ENCODE data around the gene PDCD1.

Gene PDCD1

DNA sequence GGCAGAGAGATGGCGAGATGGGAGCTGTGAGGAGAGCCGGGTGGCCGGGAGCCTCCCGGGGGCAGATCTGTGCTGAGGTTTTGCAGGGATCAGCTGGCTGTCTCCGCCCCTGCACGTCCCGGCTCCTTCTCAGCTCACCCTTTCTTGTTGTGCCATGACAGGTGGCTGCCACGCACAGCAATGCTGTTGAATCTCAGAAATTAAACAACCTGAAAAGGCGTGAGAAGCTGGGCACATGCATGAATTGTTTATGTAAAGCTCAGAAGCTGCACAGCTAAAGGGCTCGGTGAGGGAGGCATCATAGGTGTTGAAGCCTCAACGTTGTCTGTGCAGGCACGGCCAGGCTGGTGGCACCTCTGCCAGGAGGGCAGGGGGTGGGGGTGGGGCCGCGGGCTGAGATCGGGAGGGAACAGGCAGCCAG lies 10.0 kb upstream of the PDCD1 start:
- H3K4me3 ChIP-seq (ENCODE audit: low read length): peak overlapping the region; percentile 22; the same call in 1 of the 2 replicates
- DNase-seq (ENCODE audit: low read depth, low spot score): no peak

DNA sequence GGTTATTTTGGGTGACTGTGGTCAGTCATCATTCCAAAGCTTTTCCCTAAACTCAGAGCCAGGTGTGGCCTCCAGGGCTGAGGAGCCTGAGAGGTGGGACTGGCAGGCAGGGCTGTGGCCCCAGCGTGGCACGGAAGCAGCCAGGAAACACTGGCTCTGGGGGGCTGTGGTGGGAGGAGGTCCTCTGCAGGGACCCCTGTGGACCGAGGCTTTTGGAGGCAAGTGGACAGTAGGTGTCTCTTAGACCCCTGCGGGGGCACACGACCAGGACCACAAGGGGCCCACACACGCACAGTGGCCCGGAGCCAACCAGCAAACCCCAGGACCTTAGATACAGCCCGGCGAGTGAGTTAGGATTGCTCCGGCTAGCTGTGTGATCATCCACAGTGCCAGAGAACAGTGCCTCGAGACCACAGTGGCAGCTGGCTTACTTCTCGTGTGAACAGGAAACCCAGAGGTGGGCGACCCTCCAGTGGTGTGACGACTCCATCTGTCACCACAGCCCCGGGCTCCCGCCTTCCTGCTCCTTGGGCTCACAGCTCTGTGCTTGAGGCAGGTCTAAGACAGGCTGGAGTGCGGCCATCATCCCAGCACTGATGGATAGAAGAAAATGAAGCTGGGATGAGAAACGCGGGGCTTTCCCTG lies 9.2 kb upstream of the PDCD1 start:
- peak; percentile 88 for DNase-seq (ENCODE audit: low read depth, low spot score)
- H3K4me3 ChIP-seq (ENCODE audit: low read length): peak overlapping the region; percentile 22

DNA sequence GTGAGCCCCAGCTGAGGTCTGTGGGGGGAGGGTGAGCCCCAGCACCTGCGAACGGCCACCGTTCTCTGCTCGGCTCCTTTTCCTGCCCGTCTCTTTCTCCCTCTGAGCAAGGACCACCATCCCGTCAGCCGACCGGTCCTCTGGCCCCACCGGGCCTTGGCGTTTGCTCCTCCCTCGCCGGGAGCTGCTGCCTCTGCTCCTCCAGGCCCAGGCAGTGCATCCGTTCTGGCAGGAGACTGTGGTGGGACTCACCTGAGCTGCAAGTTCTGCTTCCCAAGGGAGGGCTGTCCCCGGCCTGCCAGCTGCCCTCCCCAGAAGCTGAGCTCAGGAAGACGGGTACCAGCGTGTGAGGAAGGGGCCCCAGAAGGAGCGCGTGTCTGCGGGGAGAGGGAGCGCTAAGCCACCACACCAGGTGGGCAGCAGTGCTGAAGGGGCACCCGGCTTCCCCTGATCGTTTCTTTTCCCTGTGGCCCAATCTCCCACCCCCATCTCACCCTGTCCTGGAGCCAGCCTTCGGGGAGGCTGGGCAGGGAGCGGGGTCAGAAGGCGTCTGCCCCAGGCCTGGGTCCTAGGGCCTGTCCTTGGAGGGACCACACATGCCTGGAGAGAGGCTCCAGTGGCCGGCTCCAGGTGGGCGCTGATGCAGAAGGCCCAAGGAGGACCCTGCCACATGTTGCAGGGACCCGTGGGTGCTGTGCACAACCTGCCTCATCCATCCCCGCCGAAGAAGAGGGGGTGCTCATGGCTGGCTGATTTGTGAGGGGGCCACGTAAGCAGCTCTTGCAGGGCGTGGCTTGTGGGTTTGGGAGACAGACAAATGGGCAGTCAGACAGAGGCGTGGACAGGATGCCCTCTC lies 8.3 kb upstream of the PDCD1 start:
- H3K4me3 ChIP-seq (ENCODE audit: low read length): no peak overlapping the region
- no peak for DNase-seq (ENCODE audit: low read depth, low spot score)

DNA sequence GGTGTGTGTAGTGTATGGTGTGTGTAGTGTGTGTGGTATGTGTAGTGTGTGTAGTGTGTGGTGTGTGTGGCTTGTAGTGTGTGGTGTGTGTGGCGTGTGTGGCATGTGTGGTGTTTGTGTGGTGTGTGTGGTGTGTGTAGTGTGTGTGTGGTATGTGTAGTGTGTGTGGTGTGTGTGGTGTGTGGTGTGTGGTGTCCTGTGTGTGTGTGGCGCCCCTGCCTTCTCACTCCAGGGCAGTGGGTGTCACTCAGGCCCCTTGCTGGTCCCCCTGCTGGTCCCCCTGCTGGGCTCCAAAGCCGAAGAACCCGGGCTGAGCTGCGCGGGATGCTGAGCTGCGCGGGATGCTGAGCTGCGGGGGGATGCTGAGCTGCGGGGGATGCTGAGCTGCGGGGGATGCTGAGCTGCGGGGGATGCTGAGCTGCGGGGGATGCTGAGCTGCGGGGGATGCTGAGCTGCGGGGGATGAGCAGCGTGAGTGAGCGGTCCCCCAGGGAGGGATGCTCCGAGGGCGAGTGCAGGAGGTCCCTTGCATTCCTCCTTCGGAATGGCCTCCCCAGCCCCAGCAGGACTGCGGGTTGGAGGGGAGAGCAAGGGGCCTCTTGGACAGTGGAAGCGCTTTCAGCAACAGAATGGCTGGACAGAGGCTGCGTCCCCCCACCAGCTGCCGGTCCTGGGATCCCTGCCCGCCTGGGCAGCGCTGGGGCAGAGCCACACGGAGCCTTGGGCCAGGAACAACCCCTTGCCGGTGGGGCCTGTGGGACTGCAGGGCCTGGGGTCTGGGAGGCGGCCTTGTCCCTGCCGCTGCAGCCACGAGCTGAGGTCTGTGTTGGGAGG lies 7.5 kb upstream of the PDCD1 start:
- no peak overlapping the region for H3K4me3 ChIP-seq (ENCODE audit: low read length)
- no peak for DNase-seq (ENCODE audit: low read depth, low spot score)

DNA sequence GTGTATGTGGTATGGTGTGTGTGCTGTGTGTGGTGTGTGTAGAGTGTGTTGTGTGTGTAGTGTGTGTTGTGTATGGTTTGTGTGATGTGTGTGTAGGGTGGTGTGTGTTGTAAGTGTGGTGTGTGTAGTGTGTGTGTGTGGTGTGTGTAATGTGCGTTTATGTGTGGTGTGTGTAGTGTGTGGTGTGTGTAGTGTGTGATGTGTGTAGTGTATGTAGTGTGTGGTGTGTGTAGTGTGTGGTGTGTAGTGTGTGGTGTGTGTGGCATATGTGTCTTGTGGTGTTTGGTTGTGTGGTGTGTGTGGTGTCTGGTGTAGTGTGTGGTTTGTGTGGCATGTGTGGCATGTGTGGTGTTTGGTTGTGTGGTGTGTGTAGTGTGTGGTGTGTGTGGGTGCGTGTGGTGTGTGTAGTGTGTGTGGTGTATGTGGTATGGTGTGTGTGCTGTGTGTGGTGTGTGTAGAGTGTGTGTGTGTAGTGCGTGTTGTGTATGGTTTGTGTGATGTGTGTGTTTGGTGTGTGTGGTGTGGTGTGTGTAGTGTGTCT lies 6.8 kb upstream of the PDCD1 start:
- no peak for DNase-seq (ENCODE audit: low read depth, low spot score)
- H3K4me3 ChIP-seq (ENCODE audit: low read length): no peak overlapping the region

DNA sequence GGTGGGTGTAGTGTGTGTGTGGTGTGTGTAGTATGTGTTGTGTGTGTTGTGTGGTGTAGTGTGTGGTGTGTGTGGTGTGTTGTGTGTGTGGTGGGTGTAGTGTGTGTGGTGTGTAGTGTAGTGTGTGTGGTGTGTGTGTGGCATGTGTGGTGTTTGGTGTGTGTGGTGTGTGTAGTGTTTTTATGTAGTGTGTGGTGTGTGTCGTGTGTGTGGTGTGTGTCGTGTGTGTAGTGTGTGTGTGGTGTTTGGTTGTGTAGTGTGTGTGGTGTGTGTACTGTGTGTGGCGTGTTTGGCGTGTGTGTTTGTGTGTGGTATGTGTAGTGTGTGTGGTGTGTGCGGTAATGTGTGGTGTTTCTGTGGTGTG lies 6.1 kb upstream of the PDCD1 start:
- DNase-seq (ENCODE audit: low read depth, low spot score): no peak

DNA sequence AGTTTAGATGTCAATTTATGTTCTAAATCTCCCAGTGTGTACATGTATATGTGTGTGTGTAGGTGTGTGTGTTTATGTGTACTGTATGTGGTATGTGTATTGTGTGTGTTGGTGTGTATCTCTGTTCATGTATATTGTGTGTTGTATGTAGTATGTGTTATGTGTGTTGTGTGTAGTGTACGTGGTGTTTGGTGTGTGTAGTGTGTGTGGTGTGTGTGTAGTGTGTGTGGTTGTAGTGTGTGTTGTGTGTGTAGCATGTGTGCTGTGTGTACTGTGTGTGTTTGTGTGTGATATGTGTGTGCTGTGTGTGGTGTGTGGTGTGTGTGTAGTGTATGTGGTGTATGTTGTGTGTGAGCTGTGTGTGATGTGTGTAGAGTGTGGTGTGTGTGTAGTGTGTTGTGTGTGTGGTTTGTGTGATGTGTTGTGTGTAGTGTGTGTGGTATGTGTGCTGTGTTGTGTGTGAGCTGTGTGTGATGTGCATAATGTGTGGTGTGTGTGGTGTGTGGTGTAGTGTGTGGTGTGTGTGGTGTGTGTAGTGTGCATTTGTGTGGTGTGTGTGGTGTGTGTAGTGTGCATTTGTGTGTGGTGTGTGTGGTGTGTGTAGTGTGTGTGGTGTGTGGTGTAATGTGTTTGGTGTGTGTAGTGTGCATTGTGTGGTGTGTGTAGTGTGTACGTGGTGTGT lies 5.6 kb upstream of the PDCD1 start:
- DNase-seq (ENCODE audit: low read depth, low spot score): no peak
- H3K4me3 ChIP-seq (ENCODE audit: low read length): no peak overlapping the region

More for the DNA sequence above, 6.1 kb upstream of the PDCD1 start:
- H3K4me3 ChIP-seq (ENCODE audit: low read length): no peak overlapping the region

DNA sequence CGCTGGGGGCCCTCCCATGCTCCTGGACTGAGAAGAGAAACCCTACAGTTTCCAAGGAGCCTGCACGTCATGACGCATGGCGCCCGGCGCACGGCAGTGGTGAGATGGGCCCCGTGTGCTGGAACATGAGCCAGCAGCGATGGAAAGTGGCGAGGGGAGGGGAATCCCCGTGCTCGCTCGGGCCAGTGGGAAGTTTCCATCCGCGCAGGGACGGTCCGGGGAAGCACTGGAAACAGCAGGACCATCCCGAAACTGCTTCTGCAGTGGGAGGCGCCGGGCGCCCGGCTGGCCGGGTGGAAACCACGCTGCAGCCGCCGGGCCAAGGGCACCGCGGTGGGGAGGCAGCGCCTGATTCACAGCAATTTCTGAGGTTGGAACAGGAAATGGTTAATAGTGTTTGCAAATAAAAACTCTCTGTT lies 4.9 kb upstream of the PDCD1 start:
- H3K4me3 ChIP-seq (ENCODE audit: low read length): no peak overlapping the region
- no peak for DNase-seq (ENCODE audit: low read depth, low spot score)

DNA sequence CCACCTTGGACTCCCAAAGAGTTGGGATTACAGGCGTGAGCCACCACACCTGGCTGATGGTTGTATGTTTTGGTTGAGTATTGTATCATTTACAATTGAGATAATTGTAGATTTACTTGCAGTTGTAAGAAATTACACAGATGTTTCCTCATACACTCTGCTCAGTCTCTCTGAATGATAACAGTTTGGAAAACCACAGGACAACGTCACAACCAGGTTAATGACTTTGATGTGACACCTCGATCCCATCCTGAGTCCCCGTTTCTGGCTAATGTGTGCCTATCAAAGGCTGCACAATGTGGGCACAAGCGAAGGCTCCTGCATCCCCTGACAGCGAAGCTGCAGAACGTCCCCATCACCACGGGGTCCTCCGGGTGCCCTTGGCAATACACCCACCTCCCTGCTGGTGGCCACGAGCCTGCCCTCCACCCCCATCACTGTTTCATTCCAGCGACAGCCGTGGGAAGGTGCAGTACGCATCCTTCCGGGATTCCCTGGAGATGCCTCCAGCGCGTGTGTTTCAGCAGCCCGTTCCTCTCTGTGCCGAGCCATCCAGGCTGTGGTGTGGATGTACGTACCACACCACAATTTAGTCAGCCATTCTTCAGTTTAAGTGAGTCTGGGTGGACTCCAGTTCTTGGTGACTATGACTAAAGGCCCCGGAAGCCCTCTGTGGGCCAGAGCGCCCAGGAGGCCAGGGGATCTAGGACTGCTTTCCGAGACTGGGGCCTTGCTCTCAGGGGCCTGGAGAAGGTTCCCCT lies 4.3 kb upstream of the PDCD1 start:
- no peak overlapping the region for H3K4me3 ChIP-seq (ENCODE audit: low read length)
- DNase-seq (ENCODE audit: low read depth, low spot score): peak; percentile 69

DNA sequence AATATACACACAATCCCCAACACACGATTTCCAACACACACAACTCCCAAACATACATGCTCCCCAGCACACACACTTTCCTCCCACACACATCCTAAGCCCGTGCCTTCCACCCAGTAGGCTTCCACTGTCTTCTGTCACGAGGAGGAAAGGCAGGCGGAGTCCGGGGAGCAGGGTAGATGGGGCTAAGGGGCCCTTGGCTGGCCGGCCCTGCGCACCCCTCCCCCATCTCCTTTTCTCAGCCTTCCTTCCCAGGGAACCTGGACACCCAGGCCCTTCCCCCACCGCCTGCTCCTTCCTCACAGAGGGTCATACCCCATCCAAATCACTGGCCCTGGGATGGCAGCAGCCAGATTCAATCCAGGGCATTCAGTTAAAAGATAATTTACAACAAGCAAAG lies 3.4 kb upstream of the PDCD1 start:
- no peak overlapping the region for H3K4me3 ChIP-seq (ENCODE audit: low read length)
- no peak for DNase-seq (ENCODE audit: low read depth, low spot score)

DNA sequence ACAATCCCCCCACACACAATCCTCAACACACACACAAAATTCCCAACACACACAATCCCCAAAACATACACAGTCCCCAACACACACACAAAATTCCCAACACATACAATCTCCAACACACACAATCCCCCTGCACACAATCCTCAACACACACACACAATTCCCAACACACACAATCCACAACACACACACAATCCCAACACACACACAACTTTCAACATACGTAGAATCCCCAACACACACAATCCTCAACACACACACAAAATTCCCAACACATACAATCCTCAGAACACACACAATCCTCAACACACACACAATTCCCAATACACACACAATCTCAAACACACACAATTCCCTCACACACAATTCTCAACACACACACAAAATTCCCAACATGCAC lies 2.6 kb upstream of the PDCD1 start:
- no peak overlapping the region for H3K4me3 ChIP-seq (ENCODE audit: low read length)
- DNase-seq (ENCODE audit: low read depth, low spot score): no peak

DNA sequence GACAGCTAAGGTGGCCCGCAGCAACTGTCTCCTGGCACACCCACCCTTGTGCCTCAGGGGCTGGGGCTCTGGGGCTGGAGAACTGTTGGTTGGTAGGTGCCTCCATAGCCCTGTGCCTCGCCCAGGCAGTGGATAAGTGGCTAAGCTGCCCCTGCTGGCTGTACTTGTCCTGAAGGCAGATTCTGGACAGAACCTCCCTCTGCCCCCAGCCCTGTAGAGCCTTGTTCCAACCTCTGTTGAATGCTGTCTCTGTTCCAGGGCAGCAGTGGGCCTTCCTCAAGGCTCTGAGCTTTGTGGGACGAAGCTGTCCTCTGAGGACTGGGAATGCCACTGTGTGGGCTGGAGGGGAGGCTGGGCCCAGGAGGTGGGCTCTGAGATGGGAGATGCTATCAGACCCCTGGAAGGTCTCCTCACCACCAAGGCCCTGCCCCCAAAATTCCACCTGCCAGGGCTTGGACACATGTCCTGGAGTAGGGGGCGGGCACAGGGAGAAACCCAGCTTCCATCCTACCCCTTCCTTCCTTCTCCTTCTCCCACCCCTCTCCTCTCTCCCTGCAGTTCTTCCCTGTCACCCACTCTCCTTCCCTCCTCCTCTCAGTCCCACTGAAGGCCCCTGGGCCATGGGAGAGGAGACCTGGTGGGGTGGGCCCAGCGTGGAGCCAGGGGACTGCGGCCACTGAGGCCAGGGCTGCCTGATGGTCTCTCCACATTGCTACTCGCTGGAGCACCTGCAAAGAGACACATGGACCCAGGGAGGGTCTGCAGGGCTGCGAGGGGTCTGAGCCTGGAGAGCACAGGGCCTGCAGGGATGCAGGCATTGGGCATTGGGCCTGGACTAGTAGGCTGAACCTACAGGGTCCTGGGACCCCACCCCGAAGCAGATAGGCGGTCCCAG lies 1.7 kb upstream of the PDCD1 start:
- DNase-seq (ENCODE audit: low read depth, low spot score): no peak
- H3K4me3 ChIP-seq (ENCODE audit: low read length): no peak overlapping the region; the same call in 1 of the 2 replicates

DNA sequence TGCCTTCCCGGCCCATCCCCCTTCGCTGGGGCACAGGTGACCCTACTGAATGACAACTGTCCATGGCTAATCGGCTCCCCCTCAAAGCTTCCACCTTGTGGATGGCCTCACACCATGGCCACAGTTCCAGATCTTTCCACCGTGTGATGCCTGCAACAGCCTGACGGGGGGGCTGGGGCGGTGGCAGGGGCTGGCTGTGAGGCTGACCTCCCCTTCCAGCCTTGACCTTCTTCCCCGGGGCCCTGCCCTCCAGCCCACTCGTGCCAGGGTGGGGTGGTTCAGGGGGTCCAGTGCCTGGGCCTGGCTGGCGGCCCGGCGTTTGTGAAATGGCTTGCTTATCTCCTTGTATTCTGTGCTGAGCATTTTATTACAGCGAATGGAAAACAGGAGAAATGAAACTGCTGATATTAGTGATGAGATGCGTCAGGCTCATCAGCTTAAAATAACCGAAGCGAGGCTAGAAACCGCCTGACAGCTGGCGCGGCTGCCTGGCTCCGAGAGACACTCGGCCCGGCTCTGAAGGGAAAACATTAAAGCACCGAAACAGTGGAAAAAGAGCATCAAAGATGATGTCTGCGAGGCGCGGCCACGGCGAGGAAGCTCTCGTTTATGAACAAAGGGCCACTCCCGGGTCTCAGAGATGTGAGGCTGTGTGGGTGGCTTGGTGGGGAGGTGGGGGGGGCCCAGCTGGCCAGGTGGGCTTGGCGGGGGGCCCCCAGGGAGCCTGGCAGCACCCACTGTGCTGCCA lies 916 bp upstream of the PDCD1 start:
- peak overlapping the region; percentile 25 for H3K4me3 ChIP-seq (ENCODE audit: low read length)
- peak; percentile 68 for DNase-seq (ENCODE audit: low read depth, low spot score)

DNA sequence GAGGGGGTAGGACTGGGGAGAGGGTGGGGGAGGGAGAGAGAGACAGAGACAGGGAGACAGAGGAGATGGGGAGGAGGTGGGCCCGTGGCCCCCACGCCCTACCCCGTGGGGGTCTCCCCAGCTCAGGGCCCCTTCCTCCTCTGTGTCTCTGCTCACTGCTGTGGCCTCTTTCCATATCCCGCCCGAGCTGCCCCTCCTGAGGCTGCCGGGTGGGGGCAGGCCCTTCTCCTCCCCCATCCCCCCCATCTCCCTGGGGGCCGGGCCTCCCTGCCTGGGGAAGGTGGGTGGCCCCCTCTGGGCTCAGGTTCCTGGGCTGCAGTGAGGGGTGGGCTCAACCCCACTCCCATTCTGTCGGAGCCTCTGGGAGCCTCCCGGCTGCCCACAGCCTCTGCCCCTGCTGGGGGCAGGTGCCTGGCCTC lies 332 bp upstream of the PDCD1 start:
- DNase-seq (ENCODE audit: low read depth, low spot score): no peak
- H3K4me3 ChIP-seq (ENCODE audit: low read length): no peak overlapping the region

DNA sequence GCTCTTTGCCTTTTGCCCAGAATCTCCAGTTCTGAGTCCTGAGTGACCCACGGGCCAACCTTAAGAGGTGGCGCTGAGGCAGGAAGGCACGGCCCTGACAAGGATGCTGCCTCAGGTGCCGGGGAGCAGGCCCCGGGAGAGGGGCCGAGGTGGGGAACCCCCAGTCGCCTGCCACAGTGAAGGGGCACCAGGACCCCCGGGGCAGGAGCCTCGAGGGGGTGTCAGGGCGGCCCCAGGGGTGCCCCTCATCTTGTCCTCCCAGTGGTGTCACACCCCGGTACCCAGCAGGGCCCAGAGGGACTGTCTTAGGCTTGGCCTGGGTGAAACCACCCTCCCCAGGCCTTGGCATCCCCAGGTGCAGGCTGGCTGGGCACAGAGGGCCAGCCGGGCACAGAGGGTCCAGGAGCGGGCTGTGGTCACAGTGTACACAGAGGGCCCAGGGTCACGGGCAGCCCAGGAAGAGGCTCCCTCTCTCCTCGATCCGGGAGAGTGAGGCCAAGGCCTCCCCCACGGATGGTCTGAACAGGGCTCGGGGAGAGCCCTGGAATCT lies 1.0 kb downstream of the PDCD1 start:
- no peak overlapping the region for H3K4me3 ChIP-seq (ENCODE audit: low read length)
- no peak for DNase-seq (ENCODE audit: low read depth, low spot score)

DNA sequence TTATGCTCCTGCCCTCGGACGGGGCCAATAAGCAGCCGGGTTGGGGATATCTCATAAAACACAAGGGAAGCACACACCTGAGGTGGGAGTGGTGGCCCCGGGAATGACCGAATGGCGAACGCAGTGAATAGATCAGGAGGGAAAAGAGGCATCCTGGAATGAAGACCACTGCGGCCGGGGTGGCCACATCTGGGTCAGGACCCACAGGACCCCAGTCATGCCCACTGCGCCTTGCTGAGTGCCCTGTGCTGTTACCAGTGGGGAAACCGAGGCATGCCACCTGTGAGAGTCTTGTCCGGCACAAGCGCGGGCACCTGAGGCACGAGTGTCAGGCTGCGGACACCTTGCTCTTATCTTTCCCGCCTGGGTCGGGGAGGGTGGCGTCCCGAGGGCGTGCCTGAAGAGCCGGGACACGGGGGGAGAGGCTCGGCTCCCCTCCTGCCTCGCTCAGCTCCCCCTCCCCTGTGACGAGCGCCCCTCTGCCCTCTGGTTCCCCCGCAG lies 1.6 kb downstream of the PDCD1 start:
- H3K4me3 ChIP-seq (ENCODE audit: low read length): no peak overlapping the region
- DNase-seq (ENCODE audit: low read depth, low spot score): no peak

Measured in Jurkat, Clone E6-1 (cell line).